K562 (cell line): ENCODE measurements around the gene OGDH. TPM values are rescaled to one million over a fixed set of nuclear protein-coding genes. Genes with fewer than 3 reads are reported as not detected.
A peak's percentile ranks its signal among the peaks of the same experiment; 100 is the strongest.

Source experiments
- ATF1 ChIP-seq, 2 experiments: fragments of 450-650 bp in 1 of 2; IDR thresholded peaks; 2 replicates each; pipeline ENCODE4 v1.6.1; 2016; ENCODE audit warnings: missing compliant biosample characterization in 1 of 2, missing genetic modification characterization in 1 of 2
- ATF7 ChIP-seq: fragments of 450-650 bp; IDR thresholded peaks from 2 replicates; pipeline ENCODE4 v1.7.1; 2014; ENCODE audit warnings: mild to moderate bottlenecking, moderate library complexity
- CXXC5 ChIP-seq: fragments of 250-450 bp; sonication (Bioruptor Pico); IDR thresholded peaks from 2 replicates; pipeline ENCODE4 v1.8.0; 2022; ENCODE audit warnings: inconsistent platforms, mild to moderate bottlenecking, moderate library complexity
- FUS ChIP-seq: fragments of 200-400 bp; formaldehyde crosslinking; optimal IDR thresholded peaks from 2 replicates; pipeline ENCODE3; 2017; ENCODE audit warnings: low read depth, low read length
- HEY1 ChIP-seq: fragments of 250-450 bp; sonication (Bioruptor Pico); IDR thresholded peaks from 2 replicates; pipeline ENCODE4 v1.5.0; 2020; ENCODE audit warnings: mild to moderate bottlenecking, moderate library complexity, borderline replicate concordance
- HLTF ChIP-seq: fragments of 450-650 bp; IDR thresholded peaks from 2 replicates; pipeline ENCODE4 v1.6.1; 2016
- MAFK ChIP-seq: IDR thresholded peaks from 2 replicates; pipeline ENCODE4 v1.6.1; 2011; ENCODE audit warnings: low read length, improper control_type of control experiment
- NCOA2 ChIP-seq, 2 experiments: fragments of 450-650 bp; IDR thresholded peaks; 2 replicates each; pipeline ENCODE4 v1.6.1; 2018; ENCODE audit warnings: mild to moderate bottlenecking in 2 of 2, moderate library complexity in 1 of 2; ENCODE audit not compliant: partially characterized antibody in 2 of 2
- PPARD ChIP-seq: fragments of 250-450 bp; sonication (Bioruptor Pico); IDR thresholded peaks from 2 replicates; pipeline ENCODE4 v1.8.0; 2022; ENCODE audit warnings: inconsistent platforms, mild to moderate bottlenecking, moderate library complexity
- SMARCA4 ChIP-seq: fragments of 450-650 bp; IDR thresholded peaks from 2 replicates; pipeline ENCODE4 v1.6.1; 2016
- TAL1 ChIP-seq: fragments of 450-650 bp; IDR thresholded peaks from 2 replicates; pipeline ENCODE4 v1.6.1; 2016; ENCODE audit warnings: mild to moderate bottlenecking
- ZNF347 ChIP-seq: fragments of 450-650 bp; formaldehyde crosslinking; IDR thresholded peaks from 2 replicates; pipeline ENCODE4 v1.4.0; 2020; ENCODE audit warnings: low read depth, mild to moderate bottlenecking, moderate library complexity
- ZNF764 ChIP-seq: fragments of 250-450 bp; sonication (Bioruptor Pico); IDR thresholded peaks from 2 replicates; pipeline ENCODE4 v1.4.0; 2020; ENCODE audit warnings: low read depth, mild to moderate bottlenecking, moderate library complexity
- polyA plus RNA-seq, 8 experiments: library from polyadenylated mRNA; depleted of rRNA in 4 of 8; stranded (reverse) in 5 of 8; unstranded in 3 of 8; fragments of >200 nt; fragmentation: Nextera tagmentation in 2 of 8; fragmentation: Illumina TruSeq in 1 of 8; extraction: Ambion mirVana in 2 of 8; extraction: Trizol in 1 of 8; gene quantifications; 2 replicates each; pipeline versions ENCODE4 v1.2.1 to v1.2.3, GENCODE V29; 2011 to 2014; ENCODE audit warnings: inconsistent platforms in 1 of 8, missing spikeins in 1 of 8
- total RNA-seq, 7 experiments: library from RNA; depleted of rRNA in 6 of 7; stranded (reverse); fragments of >200 nt in 6 of 7; fragmentation: Illumina TruSeq in 2 of 7; extraction: Trizol in 2 of 7; gene quantifications; 2 replicates each; pipeline versions ENCODE4 v1.2.1 to v1.2.3, GENCODE V29; 2011 to 2021; ENCODE audit warnings: low replicate concordance in 1 of 7
- TF ChIP-seq, protein P1 (sequence below): fragments of 200-600 bp; sonication (generic); IDR thresholded peaks from one replicate; pipeline ENCODE4 v1.6.1; 2012; ENCODE audit warnings: mild to moderate bottlenecking, low read depth, low read length, inconsistent platforms
- TF ChIP-seq, protein P2 (sequence below): fragments of 250-450 bp; sonication (Bioruptor Pico); IDR thresholded peaks from 2 replicates; pipeline ENCODE4 v1.5.0; 2021
- TF ChIP-seq, protein P3 (sequence below): fragments of 450-650 bp; IDR thresholded peaks from 2 replicates; pipeline ENCODE4 v1.6.1; 2016; ENCODE audit warnings: missing biosample characterization, missing genetic modification characterization

Gene OGDH
- total and polyA plus RNA-seq, 9 of the 15 experiments (the other 6 are each of a cell fraction or from before 2014, with no cell fraction given) = 3.1 to 80.3 (median 23.5) TPM

DNA sequence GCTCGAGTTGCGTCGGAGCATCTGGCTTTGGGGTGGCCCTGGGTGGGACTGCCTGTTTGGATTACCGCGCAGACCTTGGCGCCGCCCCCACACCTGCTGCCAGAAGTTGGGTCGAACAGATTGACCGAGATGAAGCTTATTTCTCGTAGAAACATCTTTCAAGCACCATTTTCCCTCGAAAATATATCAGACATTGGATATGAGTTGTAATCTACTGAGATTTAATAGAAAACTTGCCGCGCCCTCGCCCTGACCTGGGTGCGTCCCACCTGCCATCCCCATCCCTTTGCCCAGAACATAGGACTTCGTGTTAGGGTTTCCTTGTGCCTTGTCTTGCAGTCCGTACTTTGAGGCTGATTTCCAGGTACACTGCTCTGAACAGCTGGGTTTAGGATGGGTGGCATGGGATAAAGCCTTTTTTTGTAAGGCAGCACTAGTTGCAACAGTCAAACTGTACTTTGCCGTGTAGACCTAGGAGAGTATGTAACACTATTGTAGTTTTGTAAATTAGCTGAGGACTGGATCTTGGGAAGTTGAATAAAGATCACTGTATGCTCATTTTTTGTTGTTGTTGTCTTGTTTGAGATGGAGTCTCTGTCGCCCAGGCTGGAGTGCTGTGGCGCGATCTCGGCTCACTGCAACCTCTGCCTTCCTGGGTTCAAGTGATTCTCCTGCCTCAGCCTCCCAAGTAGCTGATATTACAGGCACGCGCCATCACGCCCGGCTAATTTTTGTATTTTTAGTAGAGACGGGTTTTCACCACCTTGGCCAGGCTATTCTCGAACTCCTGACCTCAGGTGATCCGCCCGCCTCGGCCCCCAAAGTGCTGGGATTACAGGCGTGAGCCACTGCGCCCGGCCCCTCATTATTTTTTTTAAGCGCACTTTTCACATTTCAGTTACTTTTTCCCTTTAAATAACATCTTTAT, 978 bp downstream of the OGDH start (continued):
- TF ChIP-seq, protein P1, sequence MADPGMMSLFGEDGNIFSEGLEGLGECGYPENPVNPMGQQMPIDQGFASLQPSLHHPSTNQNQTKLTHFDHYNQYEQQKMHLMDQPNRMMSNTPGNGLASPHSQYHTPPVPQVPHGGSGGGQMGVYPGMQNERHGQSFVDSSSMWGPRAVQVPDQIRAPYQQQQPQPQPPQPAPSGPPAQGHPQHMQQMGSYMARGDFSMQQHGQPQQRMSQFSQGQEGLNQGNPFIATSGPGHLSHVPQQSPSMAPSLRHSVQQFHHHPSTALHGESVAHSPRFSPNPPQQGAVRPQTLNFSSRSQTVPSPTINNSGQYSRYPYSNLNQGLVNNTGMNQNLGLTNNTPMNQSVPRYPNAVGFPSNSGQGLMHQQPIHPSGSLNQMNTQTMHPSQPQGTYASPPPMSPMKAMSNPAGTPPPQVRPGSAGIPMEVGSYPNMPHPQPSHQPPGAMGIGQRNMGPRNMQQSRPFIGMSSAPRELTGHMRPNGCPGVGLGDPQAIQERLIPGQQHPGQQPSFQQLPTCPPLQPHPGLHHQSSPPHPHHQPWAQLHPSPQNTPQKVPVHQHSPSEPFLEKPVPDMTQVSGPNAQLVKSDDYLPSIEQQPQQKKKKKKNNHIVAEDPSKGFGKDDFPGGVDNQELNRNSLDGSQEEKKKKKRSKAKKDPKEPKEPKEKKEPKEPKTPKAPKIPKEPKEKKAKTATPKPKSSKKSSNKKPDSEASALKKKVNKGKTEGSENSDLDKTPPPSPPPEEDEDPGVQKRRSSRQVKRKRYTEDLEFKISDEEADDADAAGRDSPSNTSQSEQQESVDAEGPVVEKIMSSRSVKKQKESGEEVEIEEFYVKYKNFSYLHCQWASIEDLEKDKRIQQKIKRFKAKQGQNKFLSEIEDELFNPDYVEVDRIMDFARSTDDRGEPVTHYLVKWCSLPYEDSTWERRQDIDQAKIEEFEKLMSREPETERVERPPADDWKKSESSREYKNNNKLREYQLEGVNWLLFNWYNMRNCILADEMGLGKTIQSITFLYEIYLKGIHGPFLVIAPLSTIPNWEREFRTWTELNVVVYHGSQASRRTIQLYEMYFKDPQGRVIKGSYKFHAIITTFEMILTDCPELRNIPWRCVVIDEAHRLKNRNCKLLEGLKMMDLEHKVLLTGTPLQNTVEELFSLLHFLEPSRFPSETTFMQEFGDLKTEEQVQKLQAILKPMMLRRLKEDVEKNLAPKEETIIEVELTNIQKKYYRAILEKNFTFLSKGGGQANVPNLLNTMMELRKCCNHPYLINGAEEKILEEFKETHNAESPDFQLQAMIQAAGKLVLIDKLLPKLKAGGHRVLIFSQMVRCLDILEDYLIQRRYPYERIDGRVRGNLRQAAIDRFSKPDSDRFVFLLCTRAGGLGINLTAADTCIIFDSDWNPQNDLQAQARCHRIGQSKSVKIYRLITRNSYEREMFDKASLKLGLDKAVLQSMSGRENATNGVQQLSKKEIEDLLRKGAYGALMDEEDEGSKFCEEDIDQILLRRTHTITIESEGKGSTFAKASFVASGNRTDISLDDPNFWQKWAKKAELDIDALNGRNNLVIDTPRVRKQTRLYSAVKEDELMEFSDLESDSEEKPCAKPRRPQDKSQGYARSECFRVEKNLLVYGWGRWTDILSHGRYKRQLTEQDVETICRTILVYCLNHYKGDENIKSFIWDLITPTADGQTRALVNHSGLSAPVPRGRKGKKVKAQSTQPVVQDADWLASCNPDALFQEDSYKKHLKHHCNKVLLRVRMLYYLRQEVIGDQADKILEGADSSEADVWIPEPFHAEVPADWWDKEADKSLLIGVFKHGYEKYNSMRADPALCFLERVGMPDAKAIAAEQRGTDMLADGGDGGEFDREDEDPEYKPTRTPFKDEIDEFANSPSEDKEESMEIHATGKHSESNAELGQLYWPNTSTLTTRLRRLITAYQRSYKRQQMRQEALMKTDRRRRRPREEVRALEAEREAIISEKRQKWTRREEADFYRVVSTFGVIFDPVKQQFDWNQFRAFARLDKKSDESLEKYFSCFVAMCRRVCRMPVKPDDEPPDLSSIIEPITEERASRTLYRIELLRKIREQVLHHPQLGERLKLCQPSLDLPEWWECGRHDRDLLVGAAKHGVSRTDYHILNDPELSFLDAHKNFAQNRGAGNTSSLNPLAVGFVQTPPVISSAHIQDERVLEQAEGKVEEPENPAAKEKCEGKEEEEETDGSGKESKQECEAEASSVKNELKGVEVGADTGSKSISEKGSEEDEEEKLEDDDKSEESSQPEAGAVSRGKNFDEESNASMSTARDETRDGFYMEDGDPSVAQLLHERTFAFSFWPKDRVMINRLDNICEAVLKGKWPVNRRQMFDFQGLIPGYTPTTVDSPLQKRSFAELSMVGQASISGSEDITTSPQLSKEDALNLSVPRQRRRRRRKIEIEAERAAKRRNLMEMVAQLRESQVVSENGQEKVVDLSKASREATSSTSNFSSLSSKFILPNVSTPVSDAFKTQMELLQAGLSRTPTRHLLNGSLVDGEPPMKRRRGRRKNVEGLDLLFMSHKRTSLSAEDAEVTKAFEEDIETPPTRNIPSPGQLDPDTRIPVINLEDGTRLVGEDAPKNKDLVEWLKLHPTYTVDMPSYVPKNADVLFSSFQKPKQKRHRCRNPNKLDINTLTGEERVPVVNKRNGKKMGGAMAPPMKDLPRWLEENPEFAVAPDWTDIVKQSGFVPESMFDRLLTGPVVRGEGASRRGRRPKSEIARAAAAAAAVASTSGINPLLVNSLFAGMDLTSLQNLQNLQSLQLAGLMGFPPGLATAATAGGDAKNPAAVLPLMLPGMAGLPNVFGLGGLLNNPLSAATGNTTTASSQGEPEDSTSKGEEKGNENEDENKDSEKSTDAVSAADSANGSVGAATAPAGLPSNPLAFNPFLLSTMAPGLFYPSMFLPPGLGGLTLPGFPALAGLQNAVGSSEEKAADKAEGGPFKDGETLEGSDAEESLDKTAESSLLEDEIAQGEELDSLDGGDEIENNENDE = no peak
- TF ChIP-seq CXXC5 (CRISPR knock-in tag) (no peak), NCOA2 (IDR thresholded peaks at IDR 0.05; ENCODE audit: partially characterized antibody in 2 of 2) (no peak), ZNF347 (CRISPR knock-in tag) (no peak), PPARD (CRISPR knock-in tag) (no peak), SMARCA4 (peak; percentile 19; the same call in 1 of the 2 replicates), ZNF764 (CRISPR knock-in tag) (no peak), FUS (no peak), ATF7 (no peak), TAL1 (no peak), MAFK (no peak), ATF1 (CRISPR knock-in tag; IDR thresholded peaks at IDR 0.05) (no peak), ATF1 (tag; IDR thresholded peaks at IDR 0.05) (no peak), HEY1 (no peak), HLTF (0 out of 2 replicates have a peak, but pooled peaks have one; percentile 57)
- TF ChIP-seq, protein P2, sequence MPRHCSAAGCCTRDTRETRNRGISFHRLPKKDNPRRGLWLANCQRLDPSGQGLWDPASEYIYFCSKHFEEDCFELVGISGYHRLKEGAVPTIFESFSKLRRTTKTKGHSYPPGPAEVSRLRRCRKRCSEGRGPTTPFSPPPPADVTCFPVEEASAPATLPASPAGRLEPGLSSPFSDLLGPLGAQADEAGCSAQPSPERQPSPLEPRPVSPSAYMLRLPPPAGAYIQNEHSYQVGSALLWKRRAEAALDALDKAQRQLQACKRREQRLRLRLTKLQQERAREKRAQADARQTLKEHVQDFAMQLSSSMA (CRISPR knock-in tag) = no peak
- TF ChIP-seq, protein P3, sequence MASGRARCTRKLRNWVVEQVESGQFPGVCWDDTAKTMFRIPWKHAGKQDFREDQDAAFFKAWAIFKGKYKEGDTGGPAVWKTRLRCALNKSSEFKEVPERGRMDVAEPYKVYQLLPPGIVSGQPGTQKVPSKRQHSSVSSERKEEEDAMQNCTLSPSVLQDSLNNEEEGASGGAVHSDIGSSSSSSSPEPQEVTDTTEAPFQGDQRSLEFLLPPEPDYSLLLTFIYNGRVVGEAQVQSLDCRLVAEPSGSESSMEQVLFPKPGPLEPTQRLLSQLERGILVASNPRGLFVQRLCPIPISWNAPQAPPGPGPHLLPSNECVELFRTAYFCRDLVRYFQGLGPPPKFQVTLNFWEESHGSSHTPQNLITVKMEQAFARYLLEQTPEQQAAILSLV (tag) = no peak
